Measurements from ENCODE around the gene OTUD3.

- TF ChIP-seq CTCF (IDR thresholded peaks at IDR 0.05) (no peak), POLR2AphosphoS5 (IDR thresholded peaks at IDR 0.05) (no peak)
These were observed 78.4 kb downstream of the OTUD3 start for GRCh38 chr1:19960591-19960990.
